CD4-positive, alpha-beta T cell treated with Interleukin-4 for 1 hour (primary cell): ENCODE results near the gene NACAD.
"Not testable (repeated sequence)": the region's sequence is repeated elsewhere in the genome, so short reads cannot be mapped to it uniquely, and the experiment has no call there.

Source experiments
- DNase-seq, 2 donors: peaks; one replicate each; pipeline ENCODE4 v3.0.0-alpha.2; 2020 to 2022

Gene NACAD

DNA sequence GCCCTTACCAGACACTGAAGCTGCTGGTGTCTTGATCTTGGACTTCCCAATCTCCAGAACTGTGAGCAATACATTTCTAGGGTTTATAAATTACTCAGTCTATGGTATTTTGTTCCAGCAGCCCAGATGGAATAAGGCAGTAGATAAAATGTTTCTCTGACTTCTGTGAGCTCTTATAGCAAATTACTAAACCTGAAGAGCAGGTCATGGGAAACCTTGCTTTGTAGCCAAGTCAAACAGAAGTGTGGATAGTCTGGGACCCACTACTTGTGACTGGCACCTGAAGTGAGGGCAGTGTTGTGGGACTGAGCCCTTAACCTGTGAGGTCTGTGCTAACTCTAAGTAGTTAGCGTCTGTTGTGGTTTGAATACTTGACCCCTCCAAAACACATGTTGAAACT lies 27.3 kb upstream of the NACAD start:
- no peak for DNase-seq

DNA sequence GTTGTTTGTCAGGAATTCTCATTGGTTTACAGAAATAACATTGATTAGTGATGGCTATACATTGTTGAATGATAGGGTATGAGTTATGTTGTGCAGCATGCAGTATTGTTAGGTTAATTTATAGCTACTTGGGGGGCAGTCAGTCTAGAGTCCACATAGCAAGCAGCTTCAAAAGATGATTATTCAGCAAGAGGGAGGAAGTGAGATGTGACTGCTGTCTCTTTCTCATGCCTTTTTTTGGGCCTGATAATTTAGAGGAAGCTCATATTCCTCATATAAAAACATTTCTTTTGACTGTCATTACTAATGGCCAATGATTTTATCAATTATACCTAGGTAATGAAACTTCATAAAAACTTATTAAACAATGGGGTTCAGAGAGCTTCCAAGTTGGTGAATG lies 26.2 kb upstream of the NACAD start:
- no peak for DNase-seq

DNA sequence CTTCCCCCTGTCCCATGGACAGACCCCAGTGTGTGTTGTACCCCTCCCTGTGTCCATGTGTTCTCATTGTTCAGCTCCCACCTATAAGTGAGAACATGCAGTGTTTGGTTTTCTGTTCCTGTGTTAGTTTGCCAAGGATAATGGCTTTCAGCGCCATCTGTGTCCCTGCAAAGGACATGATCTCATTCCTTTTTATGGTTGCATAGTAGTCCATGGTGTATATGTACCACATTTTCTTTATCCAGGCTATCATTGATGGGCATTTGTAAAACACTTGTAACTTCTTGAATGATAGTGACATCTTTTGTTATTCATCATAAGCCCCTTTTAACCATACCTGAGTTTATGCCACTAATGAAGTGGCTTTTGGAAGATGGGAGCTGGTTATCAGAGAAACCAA lies 25.5 kb upstream of the NACAD start:
- DNase-seq, result not testable (repeated sequence)

DNA sequence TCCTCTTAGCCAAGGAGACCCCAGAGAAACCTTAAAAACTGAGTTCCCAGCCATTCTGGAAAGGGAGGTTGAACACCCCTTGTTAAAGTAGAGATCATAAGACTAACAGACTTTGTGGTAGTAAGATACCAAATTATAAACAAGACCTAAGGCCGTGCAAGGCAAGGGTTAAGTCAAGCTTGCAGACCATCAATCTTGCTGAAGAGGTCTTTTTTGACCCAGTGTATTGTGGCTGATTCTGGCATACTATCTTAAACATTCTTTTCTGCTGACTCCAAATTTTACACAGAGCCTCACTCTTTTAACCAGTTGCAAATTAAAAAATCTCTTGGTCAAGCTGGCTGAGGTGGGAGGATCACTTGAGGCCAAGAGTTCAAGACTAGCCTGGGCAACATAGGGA lies 23.9 kb upstream of the NACAD start:
- no peak for DNase-seq

DNA sequence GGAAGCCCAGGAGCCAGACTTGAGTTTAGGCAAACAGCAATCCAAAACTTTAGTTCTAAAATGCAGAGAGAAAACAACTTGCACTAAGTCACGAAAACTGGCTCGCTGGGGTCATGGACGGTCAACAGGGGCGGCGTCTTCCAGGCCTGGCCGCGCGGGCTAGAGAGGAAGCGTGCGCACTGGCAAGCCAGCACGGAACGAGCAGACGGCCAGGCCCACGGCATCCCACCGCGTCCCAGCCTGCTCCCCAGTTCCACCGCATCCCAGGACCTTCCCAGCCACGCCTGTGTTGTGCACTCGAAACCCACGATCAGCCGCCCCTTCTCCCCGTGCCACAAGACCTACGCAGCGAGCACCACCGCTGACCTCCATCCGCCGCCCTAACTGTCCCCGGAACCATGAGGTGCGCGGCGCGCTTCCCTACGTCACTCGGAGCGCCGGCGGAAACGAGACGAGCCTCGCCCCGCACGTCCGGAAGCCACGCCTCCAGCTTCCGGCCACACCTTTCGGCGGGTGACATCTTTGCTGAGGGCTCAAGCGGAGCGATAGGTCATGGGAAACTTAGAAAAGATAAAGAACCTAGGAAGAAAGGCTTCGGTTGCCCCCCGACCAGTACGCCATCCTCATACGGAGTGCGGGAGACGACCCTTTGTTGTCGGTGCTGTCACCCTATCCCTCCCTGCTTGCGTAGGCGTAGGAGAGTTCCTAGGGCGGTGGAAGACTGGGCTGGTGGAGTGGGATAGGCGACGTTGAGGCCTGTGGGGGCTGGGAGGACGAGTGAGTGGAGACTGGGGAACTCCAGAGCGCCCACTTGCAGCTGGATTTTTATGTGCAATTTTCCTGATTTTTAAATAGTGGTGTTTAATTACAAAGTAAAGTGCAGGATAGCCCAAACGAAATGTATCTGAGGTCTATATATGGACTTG lies 22.8 kb upstream of the NACAD start, which contains the start of gene TBRG4:
TBRG4 (minus strand) TSS at position 400 of the 926 bp plus-strand sequence. CDS start 2,460 bp downstream, outside the sequence.
- peak; percentile 94 for DNase-seq

DNA sequence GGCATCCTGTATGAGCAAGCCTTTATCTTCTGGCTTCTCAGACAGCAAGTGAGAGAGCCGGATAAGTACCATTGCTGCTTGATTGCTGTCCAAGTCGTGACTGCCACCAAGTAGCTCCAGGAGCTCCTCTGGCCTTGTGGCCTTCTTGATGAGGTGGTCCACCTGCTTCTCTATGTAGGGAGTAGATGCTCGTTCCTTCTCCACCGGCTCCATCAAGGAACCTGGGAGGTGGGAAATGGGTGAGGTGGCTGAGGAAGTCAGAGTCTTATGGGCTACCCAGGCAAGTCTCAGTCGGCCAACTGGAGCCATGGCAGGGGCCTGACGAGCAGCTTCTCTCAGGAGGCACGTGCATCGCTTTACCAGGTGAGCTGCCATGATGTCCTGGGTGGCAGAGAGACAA lies 20.1 kb upstream of the NACAD start:
- no peak for DNase-seq

DNA sequence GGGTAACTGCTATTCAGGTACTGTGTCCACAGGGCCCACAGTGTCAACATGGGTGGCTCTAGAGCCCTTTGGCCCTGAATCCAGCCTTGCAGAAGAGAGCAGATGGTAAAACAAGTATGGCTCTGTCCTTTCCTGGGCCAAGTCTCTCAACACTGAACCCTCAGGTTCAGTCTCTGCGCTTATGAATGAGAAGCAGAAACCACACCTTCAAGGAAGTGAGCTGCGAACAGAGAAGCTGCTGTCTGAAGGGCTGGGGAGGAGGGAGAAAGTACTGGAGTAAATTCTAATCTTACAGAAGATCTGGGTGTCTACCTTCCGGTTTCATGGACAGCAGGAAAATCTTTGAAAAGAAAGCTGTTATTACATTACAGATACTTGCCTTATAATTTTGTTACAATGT lies 18.6 kb upstream of the NACAD start:
- no peak for DNase-seq

DNA sequence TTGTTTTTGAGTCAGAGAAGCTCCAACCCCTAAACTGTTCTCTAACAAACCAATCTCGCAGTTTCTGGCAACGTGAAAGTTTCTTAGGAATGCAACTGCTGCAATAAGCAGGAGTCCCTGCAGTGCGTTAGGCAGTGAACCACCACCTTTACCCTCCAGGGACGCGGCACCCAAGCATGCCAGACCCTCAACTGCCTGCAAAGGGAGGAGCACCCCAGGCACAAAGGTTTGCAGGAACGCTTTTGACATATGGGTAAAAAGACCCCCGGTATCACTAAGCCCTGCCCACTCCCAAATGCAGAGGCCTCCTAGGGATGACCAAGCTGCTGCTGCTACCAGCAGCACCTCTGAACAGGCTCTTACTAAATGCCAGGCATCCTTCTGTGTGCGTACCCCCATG lies 18.1 kb upstream of the NACAD start:
- no peak for DNase-seq

DNA sequence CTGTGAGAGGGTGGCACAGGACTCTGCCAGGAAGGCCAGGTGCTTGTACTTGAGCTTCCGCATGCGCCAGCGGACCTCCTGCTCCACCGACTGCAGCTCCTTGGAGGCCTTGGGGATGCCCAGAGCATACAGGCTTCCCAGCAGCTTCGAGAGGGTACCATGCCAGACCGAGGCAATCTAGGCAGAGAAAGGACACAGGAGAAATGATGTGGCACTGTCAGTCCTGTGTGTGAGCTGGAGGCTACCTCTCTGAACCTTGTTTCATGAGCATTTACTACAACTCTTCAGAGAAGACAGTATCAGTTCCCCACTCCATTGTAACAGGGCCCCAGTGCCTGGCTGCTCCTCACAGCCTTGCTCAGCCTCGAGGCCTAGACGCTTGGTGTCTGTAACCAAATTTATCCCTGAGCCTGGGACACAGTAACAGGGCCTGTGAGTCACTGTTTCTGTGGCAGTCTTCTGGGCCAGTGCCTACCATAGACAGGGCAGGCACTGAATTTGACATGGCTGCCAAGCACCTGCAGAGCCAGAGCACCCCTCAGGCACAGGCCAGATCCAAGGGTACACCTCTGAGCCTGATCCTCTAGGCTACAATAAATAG lies 16.9 kb upstream of the NACAD start:
- no peak for DNase-seq

DNA sequence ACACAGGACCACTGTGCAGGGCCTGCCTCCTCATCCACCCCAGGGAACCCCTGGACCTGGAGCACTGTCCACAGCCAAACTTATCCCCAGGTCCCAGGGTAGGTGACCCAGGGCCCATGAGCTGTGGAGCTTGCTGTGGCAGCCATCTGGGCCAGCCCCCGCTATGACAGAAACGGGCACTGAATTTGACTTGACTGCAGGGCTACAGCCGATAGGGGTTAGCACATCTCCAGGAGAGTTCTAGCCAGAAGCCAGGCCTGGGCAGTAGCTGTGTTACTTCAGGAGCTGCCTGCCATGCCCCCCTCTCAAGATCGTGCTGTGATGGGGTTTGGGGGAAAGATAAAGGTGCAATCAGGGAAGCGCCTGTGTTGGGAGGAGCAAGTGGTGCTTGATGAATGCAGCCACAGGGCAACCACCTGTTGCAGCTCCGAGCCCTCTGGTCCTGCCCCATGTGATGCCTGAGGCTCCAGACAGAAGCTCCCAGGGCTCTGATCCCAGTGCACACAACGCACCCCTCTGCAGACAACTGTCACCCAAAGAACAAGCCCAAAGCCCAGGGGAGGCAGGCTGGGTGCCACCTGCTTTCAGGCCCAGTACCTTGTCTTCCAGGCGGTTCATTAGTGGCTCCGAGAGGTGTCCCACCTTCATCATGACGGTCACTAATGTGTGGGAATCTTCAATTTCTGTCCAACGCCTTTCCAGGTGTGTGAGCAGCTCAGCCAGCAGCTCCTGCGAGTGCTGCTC lies 16.2 kb upstream of the NACAD start:
- DNase-seq, result no peak

DNA sequence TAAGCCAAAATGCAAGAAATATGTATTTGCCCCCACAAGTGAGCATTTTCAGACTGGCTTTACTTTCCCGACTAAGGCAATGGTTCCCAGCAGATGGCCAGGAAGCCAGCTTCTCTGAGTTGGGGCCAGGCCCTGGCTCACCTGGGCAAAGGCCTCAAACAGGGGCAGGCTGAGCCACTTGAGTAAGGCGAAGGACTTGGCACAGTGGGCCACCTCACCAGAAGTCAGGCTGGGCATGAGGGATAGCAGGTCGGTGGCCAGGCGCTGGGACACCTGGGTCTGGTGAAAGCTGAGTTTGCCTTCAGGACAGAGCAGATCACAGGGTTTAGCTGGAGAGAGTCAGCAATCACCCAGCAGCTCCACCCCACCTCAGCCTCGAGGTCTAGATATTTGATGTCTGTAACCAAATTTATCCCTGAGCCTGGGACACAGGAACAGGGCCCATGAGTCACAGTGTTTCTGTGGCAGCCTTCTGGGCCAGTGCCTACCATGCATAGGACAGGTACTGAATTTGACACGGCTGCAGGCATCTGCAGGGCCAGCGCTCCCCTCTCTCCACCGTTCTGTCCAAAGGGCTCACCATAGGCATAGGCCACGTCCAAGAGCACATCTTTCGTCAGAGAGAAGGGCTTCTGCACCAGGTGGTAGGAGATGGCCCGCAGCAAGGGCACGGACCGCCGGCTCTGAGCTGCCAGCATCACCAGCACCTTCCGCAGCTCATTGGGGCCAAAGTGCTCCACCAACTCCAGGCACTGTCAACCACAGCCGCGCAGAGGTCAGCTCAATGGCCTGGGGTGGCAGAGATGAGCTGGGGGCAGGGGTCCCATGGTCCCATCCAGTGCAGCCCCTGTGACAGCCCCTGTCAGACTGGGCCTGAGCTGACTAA lies 15.4 kb upstream of the NACAD start:
- no peak for DNase-seq

DNA sequence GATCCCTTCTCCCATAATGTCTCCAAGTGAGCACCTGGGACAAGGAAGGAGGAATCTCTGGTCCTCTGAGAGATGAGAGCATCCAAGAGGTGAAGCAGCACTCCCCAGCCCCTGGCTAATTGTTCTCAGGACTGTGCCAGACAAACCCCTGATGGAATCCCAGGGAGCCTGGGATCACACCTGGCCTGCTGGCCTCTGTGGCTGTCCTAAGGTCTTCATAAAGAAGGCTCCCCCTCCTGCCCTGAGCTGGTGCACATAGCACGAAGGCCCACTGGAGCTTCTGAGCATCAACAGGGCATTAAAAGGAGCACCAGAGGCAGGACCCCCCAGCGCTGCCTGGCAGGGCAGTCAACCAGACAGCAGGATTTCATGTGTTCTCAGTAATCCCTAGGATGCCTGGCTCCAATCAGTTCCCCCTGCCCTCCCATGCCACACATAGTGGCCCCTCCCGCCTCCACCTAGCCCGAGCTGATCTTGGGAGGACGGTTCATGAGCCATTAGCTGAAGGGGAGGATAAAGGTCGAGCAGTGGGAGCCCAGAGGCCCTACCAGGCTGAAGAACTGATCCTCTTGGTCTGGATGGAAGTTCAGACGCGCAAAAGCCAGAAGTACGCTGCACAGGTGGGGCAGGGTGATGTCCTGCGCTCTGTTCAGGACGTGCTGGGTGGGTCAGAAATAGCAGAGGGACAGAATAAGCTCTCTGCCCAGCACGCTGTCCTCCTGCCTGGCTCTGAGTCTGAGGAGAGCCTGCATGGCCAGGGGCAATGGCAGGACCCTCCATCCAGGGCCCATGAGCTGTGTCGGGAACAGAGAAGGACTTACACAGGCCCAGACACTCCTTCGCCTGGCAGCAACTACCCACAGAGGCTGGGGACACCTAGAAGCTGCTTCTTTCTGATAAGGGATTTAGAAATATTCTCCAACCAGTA lies 14.3 kb upstream of the NACAD start:
- no peak for DNase-seq

DNA sequence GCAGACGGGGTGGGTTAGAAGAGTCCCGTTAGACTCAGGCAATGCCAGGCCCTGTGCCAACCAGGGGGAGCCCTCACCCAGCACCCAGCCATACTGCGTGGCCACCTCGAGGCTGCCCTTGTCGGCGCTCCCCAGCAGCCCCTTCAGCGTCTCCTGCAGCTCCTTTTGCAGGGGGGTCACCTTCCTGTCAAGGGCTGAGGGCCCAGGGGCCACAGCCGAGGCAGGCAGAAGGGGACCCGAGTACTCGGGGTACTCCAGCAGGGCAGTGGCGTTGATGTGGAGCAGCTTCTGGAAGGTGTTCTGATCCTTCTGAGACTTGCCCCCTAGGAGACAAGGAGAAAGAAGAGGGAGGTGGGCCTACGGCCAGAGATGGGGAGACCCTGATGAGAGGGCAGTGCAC lies 13.0 kb upstream of the NACAD start:
- no peak for DNase-seq

DNA sequence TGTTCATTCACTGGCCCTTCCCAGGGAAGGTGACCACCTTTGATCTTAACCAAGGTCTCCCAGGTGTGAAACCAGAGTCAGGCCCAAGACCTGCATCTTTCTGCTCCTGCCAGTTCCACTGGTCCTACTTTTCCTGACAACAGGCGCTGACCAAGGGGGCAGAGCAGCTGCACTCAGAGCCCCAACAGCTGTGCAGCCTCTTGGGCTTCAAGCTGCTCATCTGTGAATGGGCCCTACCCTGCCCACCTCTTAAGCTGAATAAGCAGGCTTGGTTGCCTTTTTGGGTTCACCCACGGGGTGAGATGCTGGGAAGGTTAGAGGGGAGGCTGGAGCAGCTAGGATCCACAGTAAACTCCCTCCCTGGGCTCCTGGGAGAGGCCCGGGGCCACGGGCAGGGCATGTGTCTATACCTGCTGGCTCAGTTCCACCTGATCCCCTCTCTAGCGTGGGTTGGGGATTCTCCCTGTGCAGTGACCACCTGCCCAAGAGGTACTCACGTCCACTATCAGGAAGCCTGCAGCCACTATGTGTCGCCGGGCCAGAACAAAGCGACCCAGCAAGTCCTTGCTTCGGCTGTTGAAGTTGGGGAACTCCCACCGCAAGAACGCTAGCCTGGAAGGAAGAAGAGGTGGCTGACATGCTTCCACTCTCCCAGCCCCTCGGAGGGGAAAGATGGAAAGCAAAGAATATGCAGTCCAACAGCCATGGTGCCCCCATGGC lies 12.2 kb upstream of the NACAD start:
- DNase-seq, result no peak

DNA sequence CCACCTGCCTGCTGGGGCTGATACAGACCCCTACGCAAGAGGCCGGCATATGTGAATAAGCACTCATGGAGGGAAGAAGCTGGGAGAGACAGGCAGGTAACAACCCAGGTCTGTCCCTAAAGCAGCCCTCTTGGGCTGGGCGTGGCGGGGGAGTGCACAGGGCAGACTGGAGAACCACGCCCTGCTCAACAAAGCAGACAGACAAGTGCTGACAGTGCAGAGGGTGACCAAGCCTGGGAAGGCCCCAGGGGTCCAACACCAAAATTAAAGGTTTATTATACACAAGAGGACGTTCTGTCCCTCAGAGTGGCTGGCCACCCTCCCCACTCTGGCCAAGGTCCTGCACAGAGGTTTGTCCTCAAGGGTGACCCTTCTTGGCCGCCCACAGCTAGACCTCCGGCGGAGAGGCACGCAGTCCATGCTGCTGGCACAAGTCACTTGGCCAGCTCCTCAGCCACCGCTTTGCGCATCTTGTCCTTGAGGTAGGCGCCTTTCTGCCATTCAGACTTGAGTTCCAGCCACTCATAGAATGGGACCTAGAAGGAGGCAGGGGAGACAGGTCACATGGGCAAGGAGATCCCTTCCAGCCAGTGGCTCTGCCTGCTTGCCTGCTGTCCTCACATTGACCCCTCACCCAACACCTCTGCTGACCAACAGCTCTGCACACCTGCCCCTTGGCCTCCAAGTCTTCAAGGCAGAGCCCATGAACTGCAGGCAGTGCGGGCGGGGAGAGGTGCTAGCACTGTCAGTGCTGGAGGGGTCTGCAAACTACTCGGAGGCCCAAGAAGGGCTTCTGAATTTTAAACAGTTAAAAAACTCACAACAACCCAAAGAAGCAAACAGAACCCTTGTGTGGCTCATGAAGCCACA lies 11.4 kb upstream of the NACAD start:
- no peak for DNase-seq

DNA sequence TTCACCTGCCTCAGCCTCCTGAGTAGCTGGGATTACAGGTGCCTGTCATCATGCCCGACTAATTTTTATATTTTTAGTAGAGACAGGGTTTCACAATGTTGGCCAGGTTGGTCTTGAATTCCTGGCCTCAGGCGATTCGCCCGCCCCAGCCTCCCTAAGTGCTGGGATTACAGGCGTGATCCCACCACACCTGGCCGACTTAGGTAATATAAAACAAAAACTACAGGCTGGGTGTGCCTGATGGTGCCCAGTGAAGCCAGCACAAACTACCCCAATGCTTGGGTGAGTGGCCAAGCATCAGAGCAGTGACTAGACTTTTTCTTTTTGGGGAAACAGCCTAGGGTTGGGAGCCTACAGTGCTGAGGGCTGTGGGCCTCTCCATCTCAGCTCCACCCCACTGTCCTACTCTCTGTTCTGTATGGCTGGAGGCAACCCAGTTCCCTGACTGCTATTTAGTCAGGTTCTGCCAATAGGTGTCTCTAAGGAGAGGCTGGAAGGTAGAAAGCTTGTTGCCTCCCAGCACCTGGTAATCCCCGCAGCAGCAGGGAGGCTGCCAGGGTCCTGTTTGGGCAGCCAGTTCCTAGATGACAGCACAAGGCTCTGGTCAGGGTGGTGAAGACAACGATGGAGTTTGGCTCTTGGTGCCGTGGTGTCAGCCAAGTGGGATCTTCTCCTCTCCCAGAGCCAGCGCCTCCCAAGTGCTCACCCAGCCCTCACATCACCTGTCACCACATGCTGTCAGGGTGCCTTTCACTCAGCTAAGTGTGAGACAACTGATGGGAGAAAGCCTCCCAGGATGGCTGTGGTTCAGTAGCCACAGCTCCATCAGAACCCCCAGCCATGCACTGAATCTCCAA lies 10.4 kb upstream of the NACAD start:
- no peak for DNase-seq

DNA sequence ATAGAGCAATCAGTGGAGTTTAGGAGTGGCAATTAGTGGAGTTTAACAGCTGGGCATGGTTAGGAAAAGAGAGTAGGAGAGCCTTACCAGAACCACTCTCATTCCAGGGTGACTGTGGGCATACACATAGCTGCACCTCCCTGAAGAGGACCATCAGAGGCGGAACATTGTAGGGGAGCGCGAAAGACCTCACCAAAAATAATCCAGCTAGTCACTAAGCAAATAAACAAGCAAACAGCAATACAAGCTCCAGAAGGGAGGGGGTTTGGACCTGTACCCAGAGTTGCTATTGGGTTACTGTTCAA lies 4.1 kb upstream of the NACAD start:
- DNase-seq, result no peak

DNA sequence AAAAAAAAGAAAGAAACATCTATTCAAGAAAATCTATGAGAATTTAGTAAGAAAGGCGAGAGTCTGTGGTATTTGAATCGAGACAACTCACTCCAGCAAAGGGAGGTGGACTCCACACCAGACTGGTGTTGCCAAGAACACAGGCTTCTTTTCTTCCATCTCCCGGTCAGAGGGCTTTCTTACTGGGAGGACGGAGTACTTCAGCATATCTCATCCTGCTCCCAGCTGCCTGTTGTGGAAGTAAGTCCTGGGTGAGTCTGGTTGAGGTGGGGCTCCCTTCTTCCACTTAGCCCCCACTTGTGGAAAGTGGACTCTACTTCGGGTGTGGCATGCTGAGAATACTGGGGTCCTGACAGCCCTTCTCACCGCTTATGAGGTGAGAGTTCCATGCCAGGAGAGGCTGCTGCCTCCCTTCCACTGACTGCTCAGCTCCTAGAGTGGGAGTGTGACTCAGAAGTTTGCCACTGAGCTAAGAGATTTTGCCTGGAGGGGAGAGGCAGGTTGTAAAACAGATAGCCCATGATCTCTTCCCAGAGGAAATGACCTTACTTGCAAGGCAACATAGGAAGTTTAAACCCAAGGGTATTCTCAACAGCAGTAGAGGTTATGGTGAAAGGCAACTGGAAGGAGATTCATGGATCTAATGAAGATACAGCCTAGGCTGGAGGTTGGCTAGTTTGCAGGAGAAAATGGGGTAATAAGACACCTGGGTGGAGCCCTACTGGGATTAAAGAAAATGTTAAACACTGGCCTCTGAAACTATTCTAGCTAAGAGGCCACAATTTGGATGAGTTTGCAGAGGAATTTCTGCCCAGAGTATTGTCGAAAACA lies 3.5 kb upstream of the NACAD start:
- DNase-seq, result no peak
